Colonic mucosa (tissue), 4 donors: ENCODE measurements around the gene DYNC2I2. TPM values are rescaled to one million over a fixed set of nuclear protein-coding genes. Genes with fewer than 3 reads are reported as not detected.

Experiments used
- DNase-seq: peaks from one replicate; pipeline ENCODE4 v3.0.0-alpha.2; 2020
- H3K27ac ChIP-seq: fragments of 200-600 bp; one replicate; pipeline ENCODE4 v1.8.0; 2021
- H3K27me3 ChIP-seq: fragments of 200-600 bp; one replicate; pipeline ENCODE4 v1.8.0; 2021
- H3K36me3 ChIP-seq: fragments of 200-600 bp; one replicate; pipeline ENCODE4 v1.8.0; 2021
- H3K4me1 ChIP-seq: fragments of 200-600 bp; one replicate; pipeline ENCODE4 v1.8.0; 2021; ENCODE audit warnings: mild to moderate bottlenecking
- H3K4me3 ChIP-seq: fragments of 200-600 bp; one replicate; pipeline ENCODE4 v1.8.0; 2021
- H3K9ac ChIP-seq, 2 donors: one replicate each; pipeline ENCODE4 v1.7.0; 2013; ENCODE audit warnings: control low read depth in 2 of 2, low read depth in 2 of 2, low read length in 2 of 2
- H3K9me3 ChIP-seq: fragments of 200-600 bp; one replicate; pipeline ENCODE4 v1.8.0; 2021
- CTCF ChIP-seq: fragments of 200-600 bp; IDR thresholded peaks from one replicate; pipeline ENCODE4 v1.8.0; 2022; ENCODE audit warnings: antibody characterized with exemption, mild to moderate bottlenecking
- intact Hi-C: fragments of 100-400 bp; cut with DNase I; formaldehyde crosslinking; loops from one replicate; pipeline ENCODE4 v1.14.1; 2022
- total RNA-seq, 2 donors: library from RNA; stranded (reverse); fragmentation: NEBNext Ultra II Directional in 1 of 2; extraction: Animal tissue kit (Norgen Biotek cat#: 25700) in 1 of 2; gene quantifications; one replicate each; pipeline ENCODE4 v1.2.1, GENCODE V29; 2021
- donor health status: healthy.
- donor health status: DM: no; HTN: no; CAD: no.
- donor health status: DM: no; HTN: no; CAD: no.

Gene DYNC2I2
- total RNA-seq, 2 donors from 2014 or later, result 39.7 to 152 TPM

DNA sequence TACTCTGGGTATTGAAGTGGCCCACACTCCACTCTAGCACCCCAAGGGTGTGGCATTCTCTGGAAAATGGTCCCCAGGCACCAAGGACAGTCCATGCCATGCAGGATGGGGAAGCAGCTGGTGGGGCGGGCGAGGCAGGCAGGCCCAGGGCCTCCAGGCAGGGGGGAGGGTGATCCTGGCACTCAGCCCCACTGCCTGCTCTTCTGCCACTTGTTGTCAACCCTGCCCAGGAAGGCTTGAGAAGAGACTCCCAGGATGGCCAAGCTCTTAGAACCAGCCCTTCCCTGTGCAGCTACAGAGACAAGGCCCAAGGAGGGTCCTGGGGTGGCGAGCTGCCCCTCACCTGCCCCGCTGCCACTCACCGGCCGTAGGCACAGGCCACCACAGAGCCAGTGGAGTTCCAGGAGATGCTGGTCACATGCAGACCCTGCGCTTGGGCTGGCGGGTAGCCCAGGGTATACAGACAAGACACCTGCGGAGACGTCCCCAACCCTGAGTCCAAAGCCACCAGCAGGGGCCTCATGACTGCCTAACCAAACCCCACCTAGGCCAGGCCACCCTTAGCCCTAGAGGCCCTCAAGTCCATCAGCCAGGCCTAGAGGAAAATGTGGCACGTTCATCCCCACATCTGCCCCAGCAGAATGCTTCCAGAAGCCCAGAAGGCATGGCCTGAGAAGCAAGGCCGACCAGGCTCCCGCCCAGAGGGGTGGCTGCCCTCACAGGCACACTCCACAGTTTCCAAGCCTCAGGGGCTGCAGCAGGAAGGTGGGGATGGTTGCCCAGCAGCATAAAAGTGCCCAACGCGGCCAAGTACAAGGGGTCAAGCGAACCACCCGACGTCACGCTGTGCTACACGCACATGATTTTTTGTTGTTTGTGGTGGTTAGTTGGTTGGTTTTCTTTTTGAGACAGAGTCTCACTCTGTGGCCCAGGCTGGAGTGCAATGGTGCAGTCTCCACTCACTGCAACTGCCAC, 19.8 kb downstream of the DYNC2I2 start:
- no peak for DNase-seq
- Histone ChIP-seq H3K4me1 (peaks cover 7% of the 10 kb centered on the region), H3K9ac (no peak overlapping the region), H3K36me3 (peaks cover 20% of the 10 kb centered on the region), H3K27ac (peak overlapping the region; percentile 89), H3K9me3 (no peaks in the 10 kb centered on the region), H3K27me3 (no peaks in the 10 kb centered on the region), H3K4me3 (no peak overlapping the region)
- no peak for TF ChIP-seq CTCF
- intact Hi-C loops, result no loop called here

DNA sequence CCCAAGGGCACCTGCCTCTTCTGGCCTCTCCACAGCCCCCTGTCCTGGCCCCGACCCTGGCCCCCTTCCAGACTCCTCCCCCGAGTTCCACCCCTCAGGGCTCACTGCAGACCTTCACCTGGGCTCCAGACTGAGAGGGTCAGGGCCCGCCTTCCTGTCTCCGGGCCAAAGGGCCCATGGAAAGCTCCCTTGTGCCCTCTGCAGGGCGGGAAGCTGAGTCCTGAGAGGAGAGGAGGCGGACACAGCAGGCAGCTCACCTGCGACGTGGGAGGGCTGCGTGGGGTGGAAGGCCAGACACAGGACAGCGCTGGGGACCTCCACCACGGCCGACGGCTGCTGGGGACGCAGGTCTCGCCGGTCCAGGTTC, 20.6 kb downstream of the DYNC2I2 start:
- Histone ChIP-seq H3K4me3 (no peak overlapping the region), H3K36me3 (peaks cover 26% of the 10 kb centered on the region), H3K9me3 (no peaks in the 10 kb centered on the region), H3K27ac (peak overlapping the region; percentile 89), H3K4me1 (peaks cover 7% of the 10 kb centered on the region), H3K27me3 (no peaks in the 10 kb centered on the region), H3K9ac (peak overlapping the region; percentile 51 to 77)
- DNase-seq, result peak; percentile 71
- intact Hi-C loops, result no loop called here
- peak; percentile 10 for TF ChIP-seq CTCF

DNA sequence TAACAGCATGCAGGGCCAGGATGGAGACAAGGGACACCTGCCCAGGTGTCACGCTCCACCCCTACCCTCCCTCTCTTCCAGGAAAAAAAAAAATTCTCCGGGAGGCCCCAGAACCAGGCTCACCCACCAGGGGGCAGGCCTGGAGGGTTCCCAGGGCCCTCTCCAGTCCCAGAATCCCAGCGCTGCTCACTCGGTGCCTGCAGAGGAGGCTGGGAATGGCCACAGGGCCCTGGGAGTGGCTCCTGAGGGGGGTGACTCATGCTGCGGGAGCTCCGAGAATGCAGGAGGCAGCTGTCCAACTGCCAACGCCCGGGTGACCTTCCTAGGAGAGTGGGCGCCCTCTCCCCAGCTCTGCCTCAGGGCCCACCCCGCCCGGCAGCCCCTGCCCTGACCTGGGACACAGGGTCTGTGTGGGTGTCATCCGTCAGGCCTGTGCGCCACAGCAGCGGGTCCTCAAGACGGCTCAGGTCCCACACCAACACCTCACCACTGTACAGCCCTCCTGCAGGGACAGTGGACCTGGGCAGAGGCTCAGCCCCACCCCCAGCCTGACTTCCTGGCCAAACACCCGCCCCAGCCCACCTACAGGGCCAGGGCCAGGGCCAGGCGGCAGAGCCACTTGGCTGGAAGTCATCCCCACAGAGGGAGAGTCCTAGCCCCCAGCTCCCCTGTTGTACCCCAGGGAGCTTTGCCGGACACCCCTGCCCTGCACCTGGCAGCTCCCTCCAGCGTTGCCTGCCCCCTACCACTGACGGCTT, 21.2 kb downstream of the DYNC2I2 start:
- peak; percentile 93 for DNase-seq
- Histone ChIP-seq H3K9me3 (no peaks in the 10 kb centered on the region), H3K27ac (peak overlapping the region; percentile 89), H3K27me3 (no peaks in the 10 kb centered on the region), H3K4me3 (no peak overlapping the region), H3K4me1 (peaks cover 7% of the 10 kb centered on the region), H3K36me3 (peaks cover 26% of the 10 kb centered on the region), H3K9ac (peak overlapping the region; percentile 51 to 77)
- TF ChIP-seq CTCF, result peak; percentile 67
- intact Hi-C loops, result no loop called here

DNA sequence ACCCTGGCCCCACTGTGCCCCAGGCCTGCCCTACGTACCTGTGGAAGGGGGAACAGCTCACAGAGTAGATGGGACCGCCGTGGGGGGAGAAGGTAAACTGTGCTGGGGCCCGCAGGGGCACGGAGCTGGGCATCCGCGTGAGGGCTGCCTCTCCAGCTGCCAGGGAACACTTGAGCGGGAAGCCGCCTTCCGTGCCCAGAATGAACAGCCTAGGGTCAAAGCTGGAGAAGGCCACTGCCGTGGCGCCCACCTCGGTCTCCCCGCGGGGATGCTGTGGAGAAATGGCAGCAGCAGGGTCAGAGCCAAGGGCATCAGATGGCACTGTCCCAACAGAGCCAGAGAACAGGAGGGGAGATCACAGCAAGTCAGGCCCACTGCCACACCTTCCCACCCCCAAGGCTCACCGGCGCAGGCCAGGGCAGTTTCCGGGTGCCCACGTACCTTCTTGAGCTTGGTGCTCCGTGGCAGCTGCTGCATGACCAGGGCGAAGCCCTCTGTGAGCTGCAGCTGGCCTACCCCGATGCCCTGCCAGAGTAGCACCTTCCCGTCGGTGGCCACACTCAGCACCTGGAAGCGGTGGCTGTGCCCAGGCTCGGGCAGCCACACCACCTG, 21.9 kb downstream of the DYNC2I2 start:
- peaks cover 26% of the 10 kb centered on the region for H3K36me3 ChIP-seq

More for the DNA sequence above, 21.9 kb downstream of the DYNC2I2 start:
- Histone ChIP-seq H3K4me3 (no peak overlapping the region), H3K9me3 (no peaks in the 10 kb centered on the region), H3K27ac (peak overlapping the region; percentile 89), H3K4me1 (peaks cover 7% of the 10 kb centered on the region), H3K27me3 (no peaks in the 10 kb centered on the region), H3K9ac (peak overlapping the region; percentile 7 to 77)
- TF ChIP-seq CTCF, result no peak
- intact Hi-C loops, result no loop called here
- DNase-seq, result no peak
